CD14-positive monocyte (primary cell): Measurements from ENCODE around the gene ACACA. TPM values are rescaled to one million over a fixed set of nuclear protein-coding genes. Genes with fewer than 3 reads are reported as not detected.

ENCODE experiments used
- DNase-seq, 3 donors: peaks; one replicate each; pipeline ENCODE4 v3.0.0-alpha.2; 2011 to 2022
- H2AFZ ChIP-seq: 2 replicates; pipeline ENCODE4 v1.6.0; 2012; ENCODE audit warnings: mild to moderate bottlenecking, low read depth, low read length, inconsistent platforms; ENCODE audit not compliant: insufficient read depth, poor library complexity, severe bottlenecking
- H3K27ac ChIP-seq, 2 donors: 1 replicate in 1 of 2; 2 replicates in 1 of 2; pipeline ENCODE4 v1.5.1; 2012 to 2013; ENCODE audit warnings: low read length in 2 of 2, control low read depth in 1 of 2, inconsistent platforms in 1 of 2, low read depth in 1 of 2, mild to moderate bottlenecking in 1 of 2
- H3K27me3 ChIP-seq, 2 donors: one replicate each; pipeline versions ENCODE4 v1.6.0 to v1.6.1; 2011 to 2013; ENCODE audit warnings: low read length in 2 of 2; ENCODE audit not compliant: control insufficient read depth in 2 of 2, insufficient read depth in 2 of 2
- H3K36me3 ChIP-seq, 2 donors: replicated peaks in 1 of 2; 1 replicate in 1 of 2; 2 replicates in 1 of 2; pipeline versions ENCODE4 v1.5.1 to v1.6.1; 2012 to 2013; ENCODE audit warnings: low read length in 2 of 2, control low read depth in 1 of 2, inconsistent platforms in 1 of 2, mild to moderate bottlenecking in 1 of 2; ENCODE audit not compliant: insufficient read depth in 2 of 2, control insufficient read depth in 1 of 2
- H3K4me1 ChIP-seq, 2 donors: 1 replicate in 1 of 2; 2 replicates in 1 of 2; pipeline versions ENCODE4 v1.5.1 to v1.6.1; 2012 to 2013; ENCODE audit warnings: low read length in 2 of 2, control low read depth in 1 of 2, inconsistent platforms in 1 of 2, mild to moderate bottlenecking in 1 of 2, moderate library complexity in 1 of 2; ENCODE audit not compliant: insufficient read depth in 2 of 2, control insufficient read depth in 1 of 2
- H3K4me2 ChIP-seq: replicated peaks from 2 replicates; pipeline ENCODE3; 2012; ENCODE audit warnings: low read length, moderate library complexity, mild to moderate bottlenecking; ENCODE audit not compliant: poor library complexity, severe bottlenecking; ENCODE audit errors: extremely low read depth
- H3K4me3 ChIP-seq, 3 experiments: fragments of 200-600 bp in 1 of 3; sonication (generic) in 1 of 3; replicated peaks in 1 of 3; 1 replicate in 2 of 3; 2 replicates in 1 of 3; pipeline ENCODE4 v1.5.1; 2011 to 2013; ENCODE audit warnings: low read length in 3 of 3, mild to moderate bottlenecking in 3 of 3, control low read depth in 2 of 3, low read depth in 2 of 3, inconsistent platforms in 1 of 3, moderate library complexity in 1 of 3
- H3K79me2 ChIP-seq: 2 replicates; pipeline ENCODE4 v1.6.0; 2012; ENCODE audit warnings: mild to moderate bottlenecking, control low read depth, inconsistent platforms, low read length, moderate library complexity; ENCODE audit not compliant: insufficient read depth
- H3K9ac ChIP-seq: 2 replicates; pipeline ENCODE4 v1.6.0; 2017; ENCODE audit warnings: low read length, mild to moderate bottlenecking; ENCODE audit not compliant: insufficient read depth, poor library complexity, severe bottlenecking
- H3K9me3 ChIP-seq, 2 donors: replicated peaks in 1 of 2; 1 replicate in 1 of 2; 2 replicates in 1 of 2; pipeline versions ENCODE4 v1.5.1 to v1.6.1; 2012 to 2013; ENCODE audit warnings: low read length in 2 of 2, control low read depth in 1 of 2; ENCODE audit not compliant: control insufficient read depth in 1 of 2, insufficient read depth in 1 of 2
- H4K20me1 ChIP-seq: 2 replicates; pipeline ENCODE4 v1.6.0; 2012; ENCODE audit warnings: mild to moderate bottlenecking, low read length, control low read depth, moderate library complexity; ENCODE audit not compliant: insufficient read depth
- H3K27ac Mint-ChIP-seq, 7 donors: one replicate each; pipeline ENCODE4 v1.8.0; 2020; ENCODE audit warnings: mild to moderate bottlenecking in 7 of 7, mixed read lengths in 7 of 7, moderate library complexity in 6 of 7, inconsistent platforms in 2 of 7
- H3K27me3 Mint-ChIP-seq, 3 donors: one replicate each; pipeline ENCODE4 v1.8.0; 2021 to 2022; ENCODE audit warnings: low read depth in 3 of 3, mild to moderate bottlenecking in 3 of 3, mixed read lengths in 3 of 3, moderate library complexity in 3 of 3, inconsistent platforms in 1 of 3
- H3K36me3 Mint-ChIP-seq, 2 donors: one replicate each; pipeline ENCODE4 v1.8.0; 2020; ENCODE audit warnings: mixed read lengths in 2 of 2, inconsistent platforms in 1 of 2, mild to moderate bottlenecking in 1 of 2
- H3K4me1 Mint-ChIP-seq: one replicate; pipeline ENCODE4 v1.8.0; 2020; ENCODE audit warnings: mild to moderate bottlenecking, mixed read lengths
- H3K4me3 Mint-ChIP-seq, 2 donors: one replicate each; pipeline ENCODE4 v1.8.0; 2020; ENCODE audit warnings: mild to moderate bottlenecking in 2 of 2, mixed read lengths in 2 of 2, moderate library complexity in 1 of 2
- H3K9me3 Mint-ChIP-seq, 7 donors: one replicate each; pipeline ENCODE4 v1.8.0; 2020 to 2022; ENCODE audit warnings: mixed read lengths in 7 of 7, mild to moderate bottlenecking in 6 of 7, moderate library complexity in 6 of 7, inconsistent platforms in 2 of 7
- WGBS: methylation state at CpG from one replicate; pipeline ENCODE4 v1.1.5; 2013; ENCODE audit warnings: missing lambda C conversion rate; ENCODE audit not compliant: insufficient coverage; 5-methylcytosine and 5-hydroxymethylcytosine counted together
- intact Hi-C, 2 donors: fragments of 100-400 bp; cut with micrococcal nuclease; formaldehyde crosslinking; loops; one replicate each; pipeline versions ENCODE4 v1.15.0 to v1.15.1; 2023
- polyA plus RNA-seq, 3 donors: library from polyadenylated mRNA; depleted of rRNA in 1 of 3; unstranded in 2 of 3; stranded (reverse) in 1 of 3; fragments of 300-500 nt in 2 of 3; fragments of >200 nt in 1 of 3; fragmentation: Illumina TruSeq in 2 of 3; gene quantifications; 1 replicate in 2 of 3; 2 replicates in 1 of 3; pipeline ENCODE4 v1.2.3, GENCODE V29; 2012 to 2021
- TF ChIP-seq, protein P1 (sequence below): fragments of 200-600 bp; IDR thresholded peaks from one replicate; pipeline ENCODE4 v1.8.0; 2022; ENCODE audit warnings: antibody characterized with exemption, mild to moderate bottlenecking

The ACACA gene
- polyA plus RNA-seq, 3 donors: 3.5 to 4.6 (median 3.8) TPM

DNA sequence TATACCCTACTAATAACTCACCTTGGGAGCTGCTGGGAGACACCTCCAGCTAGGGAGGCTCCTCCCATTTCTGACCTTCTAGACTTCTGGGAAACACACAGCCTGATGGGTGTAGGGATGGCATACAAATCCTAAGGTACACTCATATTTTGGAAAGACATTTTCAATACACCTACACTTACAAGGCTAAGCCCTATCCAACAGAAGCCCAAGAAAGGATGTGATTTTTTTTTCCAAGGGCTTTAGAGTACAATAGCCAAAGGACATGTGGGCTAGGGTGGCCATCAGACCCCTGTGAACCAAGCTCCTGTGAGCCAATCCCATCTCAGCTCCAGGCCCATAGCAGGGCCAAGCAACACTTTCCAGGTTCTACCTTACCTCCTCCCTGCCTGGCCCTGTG is 313.9 kb downstream of the ACACA start:
- no peaks in the 10 kb centered on the region for H3K79me2 ChIP-seq
- H4K20me1 ChIP-seq: no peaks in the 10 kb centered on the region
- H3K4me1 ChIP-seq: peaks cover 18 to 21% of the 10 kb centered on the region in 2 donors
- peaks cover 14 to 32% of the 10 kb centered on the region in 2 donors for H3K36me3 ChIP-seq
- no peaks in the 10 kb centered on the region for H3K27me3 ChIP-seq
- no peak overlapping the region for H3K4me3 ChIP-seq
- H3K27ac ChIP-seq: no peak overlapping the region
- H3K4me2 ChIP-seq: no peak overlapping the region
- no peak overlapping the region for H3K27ac Mint-ChIP-seq
- H3K36me3 Mint-ChIP-seq: peaks cover 37 to 47% of the 10 kb centered on the region in 2 donors
- H3K27me3 Mint-ChIP-seq: peaks cover 0 to 4% (median 3%) of the 10 kb centered on the region in 3 donors
- no peaks in the 10 kb centered on the region for H3K9me3 ChIP-seq
- peaks cover 23% of the 10 kb centered on the region for H3K4me1 Mint-ChIP-seq
- TF ChIP-seq, protein P1, sequence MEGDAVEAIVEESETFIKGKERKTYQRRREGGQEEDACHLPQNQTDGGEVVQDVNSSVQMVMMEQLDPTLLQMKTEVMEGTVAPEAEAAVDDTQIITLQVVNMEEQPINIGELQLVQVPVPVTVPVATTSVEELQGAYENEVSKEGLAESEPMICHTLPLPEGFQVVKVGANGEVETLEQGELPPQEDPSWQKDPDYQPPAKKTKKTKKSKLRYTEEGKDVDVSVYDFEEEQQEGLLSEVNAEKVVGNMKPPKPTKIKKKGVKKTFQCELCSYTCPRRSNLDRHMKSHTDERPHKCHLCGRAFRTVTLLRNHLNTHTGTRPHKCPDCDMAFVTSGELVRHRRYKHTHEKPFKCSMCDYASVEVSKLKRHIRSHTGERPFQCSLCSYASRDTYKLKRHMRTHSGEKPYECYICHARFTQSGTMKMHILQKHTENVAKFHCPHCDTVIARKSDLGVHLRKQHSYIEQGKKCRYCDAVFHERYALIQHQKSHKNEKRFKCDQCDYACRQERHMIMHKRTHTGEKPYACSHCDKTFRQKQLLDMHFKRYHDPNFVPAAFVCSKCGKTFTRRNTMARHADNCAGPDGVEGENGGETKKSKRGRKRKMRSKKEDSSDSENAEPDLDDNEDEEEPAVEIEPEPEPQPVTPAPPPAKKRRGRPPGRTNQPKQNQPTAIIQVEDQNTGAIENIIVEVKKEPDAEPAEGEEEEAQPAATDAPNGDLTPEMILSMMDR: no peak
- H3K9me3 Mint-ChIP-seq: no peaks in the 10 kb centered on the region
- intact Hi-C loops: no loop called here
- no peak for DNase-seq
- no peak overlapping the region for H3K9ac ChIP-seq
- no peak overlapping the region for H2AFZ ChIP-seq
- no peak overlapping the region for H3K4me3 Mint-ChIP-seq

DNA sequence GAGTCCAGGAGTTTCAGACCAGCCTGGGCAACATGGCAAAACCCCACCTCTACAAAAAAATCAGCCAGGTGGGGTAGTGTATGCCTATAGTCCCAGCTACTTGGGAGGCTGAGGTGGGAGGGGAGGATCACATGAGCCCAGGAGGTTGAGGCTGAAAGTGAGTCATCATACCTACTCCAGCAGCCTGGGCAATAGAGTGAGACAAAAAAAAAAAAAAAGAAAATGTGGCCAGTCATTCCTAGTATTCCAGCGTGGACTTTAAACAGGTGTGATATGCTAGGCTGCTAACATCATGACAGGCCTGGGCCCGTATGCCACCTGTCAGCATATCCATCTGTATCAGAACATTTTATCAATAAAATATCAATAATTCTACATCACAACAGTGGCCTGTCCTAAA is 314.6 kb downstream of the ACACA start:
- intact Hi-C loops: no loop called here
- Histone ChIP-seq H4K20me1 (no peaks in the 10 kb centered on the region), H3K4me1 (peaks cover 18 to 21% of the 10 kb centered on the region in 2 donors), H3K9me3 (no peaks in the 10 kb centered on the region), H3K4me3 (no peak overlapping the region), H3K79me2 (no peaks in the 10 kb centered on the region), H3K36me3 (peaks cover 14 to 31% of the 10 kb centered on the region in 2 donors), H3K27me3 (no peaks in the 10 kb centered on the region), H3K27ac (no peak overlapping the region), H2AFZ (no peak overlapping the region), H3K4me2 (no peak overlapping the region), H3K9ac (no peak overlapping the region)
- Mint-ChIP-seq H3K9me3 (no peaks in the 10 kb centered on the region), H3K27ac (no peak overlapping the region), H3K36me3 (peaks cover 39 to 49% of the 10 kb centered on the region in 2 donors), H3K4me1 (peaks cover 23% of the 10 kb centered on the region), H3K27me3 (peaks cover 0 to 4% (median 3%) of the 10 kb centered on the region in 3 donors), H3K4me3 (no peak overlapping the region)
- WGBS: no CpG with 5 or more reads among the region's 2 CpGs
- TF ChIP-seq, protein P1: no peak
- DNase-seq: no peak
